Glomerular visceral epithelial cell (primary cell): ENCODE results near the gene SLC36A3.
"Not testable (repeated sequence)": the region's sequence is repeated elsewhere in the genome, so short reads cannot be mapped to it uniquely, and the experiment has no call there.

Experiments used
- DNase-seq: peaks from one replicate; pipeline ENCODE4 v3.0.0-alpha.2; 2016; ENCODE audit errors: extremely low spot score

The SLC36A3 gene

DNA sequence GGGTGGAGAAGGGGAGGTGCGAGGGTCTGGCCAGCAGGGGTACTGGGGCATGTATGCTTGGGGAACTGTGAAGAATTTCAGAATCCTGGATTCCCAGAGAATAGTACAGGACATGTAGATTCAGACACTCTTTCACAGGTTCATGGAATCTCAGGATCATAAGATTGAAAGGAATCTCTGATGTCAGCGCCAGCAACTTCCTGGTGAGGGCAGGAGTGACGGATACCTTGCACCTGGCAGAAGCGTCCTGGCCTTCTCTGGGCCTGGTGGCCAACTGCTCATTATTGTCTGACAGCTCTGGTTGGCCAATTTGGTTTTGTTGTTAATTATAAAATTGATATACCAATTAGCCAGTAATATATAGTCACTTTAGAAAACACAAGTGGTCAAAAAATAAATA is 43.6 kb downstream of the SLC36A3 start:
- DNase-seq: no peak

- no peak for DNase-seq
These were observed 44.8 kb downstream of the SLC36A3 start for GRCh38 chr5:151258816-151259215.

- DNase-seq: no peak
These were observed 45.4 kb downstream of the SLC36A3 start for GRCh38 chr5:151258201-151258611.

- no peak for DNase-seq
These were observed 45.8 kb downstream of the SLC36A3 start for GRCh38 chr5:151257731-151258181.

- DNase-seq: no peak
These were observed 47.8 kb downstream of the SLC36A3 start for GRCh38 chr5:151255621-151256286.

GRCh38 chr5:151254990-151255389 is 48.6 kb downstream of the SLC36A3 start:
- not testable (repeated sequence) for DNase-seq

DNA sequence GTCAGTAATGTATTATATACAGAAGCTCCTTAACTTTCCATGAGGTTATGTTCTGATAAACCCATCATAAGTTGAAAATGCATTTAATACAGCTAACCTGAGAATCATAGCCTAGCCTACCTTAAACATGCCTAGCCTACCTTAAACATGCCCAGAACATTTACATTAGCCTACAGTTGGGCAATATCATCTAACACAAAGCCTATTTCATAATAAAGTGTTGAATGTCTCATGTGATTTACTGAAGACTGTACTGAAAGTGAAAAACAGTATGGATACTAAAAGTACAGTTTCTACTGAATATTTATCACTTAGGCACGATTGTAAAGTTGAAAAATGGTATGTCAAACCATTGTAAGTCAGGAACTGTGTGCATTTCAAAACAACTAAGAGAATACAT is 49.0 kb downstream of the SLC36A3 start:
- no peak for DNase-seq

- DNase-seq: no peak
These were observed 50.0 kb downstream of the SLC36A3 start for GRCh38 chr5:151253605-151253950.

GRCh38 chr5:151252762-151253604 is 50.6 kb downstream of the SLC36A3 start, which contains the start of gene GM2A:
TSS of gene GM2A (plus strand) at chr5:151253185. CDS start at chr5:151253217, 32 bp downstream.
- peak; percentile 100 for DNase-seq

GRCh38 chr5:151251621-151252020 is 51.9 kb downstream of the SLC36A3 start:
- no peak for DNase-seq

- no peak for DNase-seq
These were observed 52.5 kb downstream of the SLC36A3 start for GRCh38 chr5:151251001-151251551.

GRCh38 chr5:151250346-151251000 is 53.1 kb downstream of the SLC36A3 start:
- DNase-seq: no peak

DNA sequence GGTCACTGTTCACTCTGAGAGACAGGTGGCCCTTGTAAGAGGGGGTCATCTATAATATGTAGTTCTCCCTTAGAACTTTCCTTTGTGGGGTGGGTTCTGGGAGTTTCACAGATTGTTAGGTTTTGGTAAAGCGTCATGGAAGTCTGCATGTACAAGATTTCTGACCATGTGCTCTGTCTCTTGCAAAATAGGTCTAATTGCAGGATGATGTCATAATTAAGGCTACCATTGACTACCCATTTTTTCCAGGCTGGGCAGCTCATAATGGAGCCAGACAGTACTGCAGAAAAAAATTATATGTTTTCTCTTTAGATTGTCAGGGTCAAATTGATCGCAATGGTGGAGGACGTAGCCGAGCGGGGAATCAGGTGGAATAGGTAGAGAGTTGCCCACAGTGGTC is 54.3 kb downstream of the SLC36A3 start:
- no peak for DNase-seq

DNA sequence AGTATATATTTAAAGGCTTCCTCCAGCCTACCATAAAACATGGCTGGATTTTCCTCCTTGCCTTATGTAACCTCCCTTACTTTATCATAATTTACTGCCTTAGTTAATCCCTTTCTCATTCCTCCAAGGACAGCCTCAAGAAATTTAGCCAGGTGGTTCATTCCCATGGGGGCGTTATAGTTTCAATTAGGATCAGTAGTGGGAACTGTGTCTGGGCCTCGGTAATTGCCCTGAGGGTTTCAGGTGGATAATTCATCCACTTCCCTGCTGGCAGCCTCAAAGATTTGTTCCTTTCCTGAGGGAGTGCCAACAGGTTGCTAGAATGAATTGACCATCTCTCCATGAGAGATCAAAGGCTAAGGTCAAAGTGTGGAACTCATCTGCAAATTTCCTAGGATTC is 54.9 kb downstream of the SLC36A3 start:
- no peak for DNase-seq

DNA sequence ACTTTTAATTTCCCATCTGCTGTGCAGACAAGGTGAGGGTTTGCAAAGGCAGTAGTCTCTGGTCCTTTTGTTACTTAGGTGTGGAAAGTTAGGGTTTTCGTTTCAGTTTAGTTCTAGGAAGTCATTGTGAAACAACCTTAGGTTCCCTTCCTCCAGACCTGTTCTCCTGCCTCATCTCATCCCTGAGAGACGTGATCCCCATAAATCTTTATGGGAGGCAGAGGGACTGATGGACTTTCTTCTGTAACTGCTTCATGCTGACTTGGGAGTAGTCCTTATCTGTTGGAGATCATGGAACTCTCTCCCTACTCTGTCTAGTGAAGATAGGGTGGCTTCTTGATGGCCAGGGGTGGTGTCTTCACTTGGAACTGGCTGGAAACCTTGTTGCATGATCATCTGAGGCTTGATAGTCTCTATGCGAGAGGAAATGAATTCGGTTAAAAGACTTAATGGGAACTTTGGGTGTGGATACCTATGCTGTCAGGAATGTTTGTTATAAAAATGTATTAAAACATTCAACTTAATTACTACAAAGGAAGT is 57.8 kb downstream of the SLC36A3 start:
- DNase-seq: no peak

- no peak for DNase-seq
These were observed 59.4 kb downstream of the SLC36A3 start for GRCh38 chr5:151244206-151244605.

DNA sequence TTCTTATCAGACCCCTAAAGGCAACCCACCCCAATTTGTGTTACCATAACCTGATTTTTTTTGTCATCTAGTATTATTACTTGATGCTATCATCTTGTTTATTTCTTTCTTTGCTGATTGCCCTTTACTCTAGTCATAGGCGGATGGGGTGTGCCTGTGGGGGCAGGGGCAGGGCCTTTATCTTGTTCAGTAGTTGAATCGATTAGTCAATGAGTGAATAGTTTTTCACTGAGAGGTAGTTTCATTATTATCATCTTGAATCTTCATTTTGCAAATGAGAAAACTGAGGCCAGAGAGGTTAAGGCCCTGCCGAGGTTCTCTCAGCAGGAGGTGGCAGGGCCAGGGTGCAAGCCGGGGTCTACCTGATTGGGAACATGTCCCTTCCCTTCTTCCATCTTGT is 60.0 kb downstream of the SLC36A3 start:
- DNase-seq: no peak

- DNase-seq: no peak
These were observed 60.4 kb downstream of the SLC36A3 start for GRCh38 chr5:151243127-151243526.

- DNase-seq: no peak
These were observed 62.5 kb downstream of the SLC36A3 start for GRCh38 chr5:151240924-151241635.

DNA sequence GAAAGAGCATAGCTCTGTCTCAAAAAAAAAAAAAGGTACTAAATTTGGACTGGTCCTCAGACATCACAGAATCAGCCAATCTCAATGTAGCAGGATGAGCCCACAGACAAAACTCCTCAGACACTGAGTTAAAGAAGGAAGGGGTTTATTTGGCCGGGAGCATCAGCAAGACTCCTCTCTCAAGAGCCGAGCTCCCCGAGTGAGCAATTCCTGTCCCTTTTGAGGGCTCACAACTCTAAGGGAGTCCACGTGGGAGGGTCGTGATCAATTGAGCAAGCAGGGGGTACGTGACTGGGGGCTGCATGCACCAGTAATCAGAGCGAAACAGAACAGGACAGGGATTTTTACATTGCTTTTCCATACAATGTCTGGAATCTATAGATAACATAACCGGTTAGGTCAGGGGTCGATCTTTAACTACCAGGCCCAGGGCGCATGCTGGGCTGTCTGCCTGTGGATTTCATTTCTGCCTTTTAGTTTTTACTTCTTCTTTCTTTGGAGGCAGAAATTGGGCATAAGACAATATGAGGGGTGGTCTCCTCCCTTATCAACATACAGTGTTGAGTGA is 63.2 kb downstream of the SLC36A3 start:
- not testable (repeated sequence) for DNase-seq
